Measurements from ENCODE around the gene PPM1H. TPM values are rescaled to one million over a fixed set of nuclear protein-coding genes. Genes with fewer than 3 reads are reported as not detected.
"Not testable (repeated sequence)": the region's sequence is repeated elsewhere in the genome, so short reads cannot be mapped to it uniquely, and the experiment has no call there.

PPM1H gene
- total RNA-seq, 2 donors from 2014 or later, result 1.3 to 2.8 TPM

- no peak for DNase-seq (ENCODE audit: low spot score)
- intact Hi-C loops (cut with DNase I), result no loop called here
Observed at GRCh38 chr12:62761658-62762057, 173.3 kb downstream of the PPM1H start.

DNA sequence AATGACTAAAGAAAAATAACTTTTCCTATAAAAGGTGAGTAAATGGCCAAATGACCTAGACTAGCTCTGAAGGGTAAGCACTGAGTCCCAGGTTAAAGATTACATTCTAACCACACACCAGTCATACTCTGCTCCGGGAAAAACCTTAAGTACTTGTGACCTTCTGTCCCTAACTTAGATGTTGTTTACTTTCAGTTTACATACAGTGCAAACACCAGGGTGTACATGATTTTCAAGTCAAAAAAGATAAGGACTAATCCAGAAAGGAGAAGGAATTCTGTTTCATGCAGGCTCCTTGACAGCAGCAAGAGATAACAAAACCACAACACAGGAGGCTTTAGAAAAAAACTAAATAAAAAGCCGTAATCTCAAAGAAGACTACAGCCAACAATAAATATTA, 174.2 kb downstream of the PPM1H start:
- no peak for DNase-seq (ENCODE audit: low spot score)
- intact Hi-C loops (cut with DNase I), result no loop called here

GRCh38 chr12:62760341-62760740, 174.6 kb downstream of the PPM1H start:
- intact Hi-C loops (cut with DNase I); DNase-seq (ENCODE audit: low spot score): not testable (repeated sequence)

DNA sequence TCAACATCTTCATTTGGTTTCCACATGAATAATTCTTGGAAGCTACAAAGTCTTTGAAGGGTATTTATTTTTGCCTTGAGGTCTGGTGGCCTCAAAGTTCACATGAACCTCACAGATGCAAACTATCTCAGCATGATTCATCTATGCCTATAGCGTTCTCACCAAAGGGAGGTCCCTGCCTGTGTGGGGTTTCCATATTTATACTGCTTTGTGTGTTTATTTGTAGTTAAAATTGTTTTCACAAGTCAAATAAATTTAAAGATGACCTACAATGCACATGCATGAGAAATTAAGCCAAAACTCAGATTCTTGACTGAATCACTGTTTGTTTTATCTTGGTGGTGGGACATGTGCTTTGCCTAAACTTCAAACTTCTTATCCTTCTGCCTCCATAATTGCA, 176.7 kb downstream of the PPM1H start:
- DNase-seq (ENCODE audit: low spot score), result no peak
- intact Hi-C loops (cut with DNase I), result no loop called here

DNA sequence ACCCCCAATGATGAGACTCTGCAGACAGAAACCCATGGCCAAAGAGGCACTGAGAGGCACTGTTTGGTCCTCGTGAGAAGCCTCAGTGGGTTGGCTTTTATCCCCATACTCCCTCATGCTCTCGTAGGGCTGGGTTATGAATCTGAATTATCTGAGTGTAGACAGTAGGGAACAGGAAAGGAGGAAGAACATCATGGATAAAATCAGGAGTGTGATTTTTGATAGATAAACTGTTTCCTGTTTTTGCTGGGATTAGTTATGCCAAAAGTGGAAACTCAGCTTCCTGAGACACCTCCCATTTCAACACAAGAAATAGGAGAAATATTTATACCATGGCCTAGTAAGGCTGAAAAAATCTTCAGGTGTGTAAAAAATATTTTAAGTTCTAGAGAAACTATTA, 177.9 kb downstream of the PPM1H start:
- DNase-seq (ENCODE audit: low spot score), result no peak
- intact Hi-C loops (cut with DNase I), result no loop called here

DNA sequence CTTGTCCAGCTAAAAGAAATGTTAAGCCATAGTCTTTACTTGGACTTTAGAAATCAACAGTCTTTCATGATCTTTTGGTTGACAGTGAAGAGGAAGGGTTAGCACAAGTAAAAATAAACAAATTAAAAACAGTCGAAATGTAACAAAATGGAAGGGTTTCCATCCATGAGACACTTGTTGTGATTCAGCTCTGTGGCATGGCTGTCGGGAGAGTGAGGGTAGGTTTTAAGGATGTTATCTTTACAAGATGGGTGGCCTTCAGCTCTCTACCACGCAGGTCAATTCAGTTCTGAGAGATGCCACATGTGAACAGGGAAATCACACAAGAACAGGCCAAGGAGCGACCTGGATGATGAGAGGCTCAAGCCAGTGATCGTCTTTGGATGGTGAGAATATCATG, 180.2 kb downstream of the PPM1H start:
- intact Hi-C loops (cut with DNase I), result no loop called here

DNA sequence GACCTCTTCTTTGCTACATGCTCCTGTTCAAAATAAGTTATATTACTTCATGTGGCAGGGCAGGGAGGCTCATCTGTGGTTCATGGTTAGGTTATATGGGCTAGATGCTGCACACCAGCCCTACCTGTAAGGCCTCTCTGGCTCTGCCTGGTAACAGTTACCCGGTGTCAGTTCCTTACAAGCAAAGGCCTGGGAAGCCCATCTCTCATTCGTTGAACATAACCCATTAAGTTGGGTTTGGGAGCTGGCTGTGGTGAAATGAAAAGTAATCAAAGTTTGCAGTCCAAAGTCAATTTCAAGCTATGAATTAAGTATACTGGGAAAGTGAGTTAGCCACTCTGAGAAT, 183.2 kb downstream of the PPM1H start:
- intact Hi-C loops (cut with DNase I), result no loop called here
- no peak for DNase-seq (ENCODE audit: low spot score)

More for the DNA sequence above, 180.2 kb downstream of the PPM1H start:
- DNase-seq (ENCODE audit: low spot score), result no peak

GRCh38 chr12:62750941-62751809, 183.8 kb downstream of the PPM1H start:
- intact Hi-C loops (cut with DNase I), result no loop called here
- no peak for DNase-seq (ENCODE audit: low spot score)

DNA sequence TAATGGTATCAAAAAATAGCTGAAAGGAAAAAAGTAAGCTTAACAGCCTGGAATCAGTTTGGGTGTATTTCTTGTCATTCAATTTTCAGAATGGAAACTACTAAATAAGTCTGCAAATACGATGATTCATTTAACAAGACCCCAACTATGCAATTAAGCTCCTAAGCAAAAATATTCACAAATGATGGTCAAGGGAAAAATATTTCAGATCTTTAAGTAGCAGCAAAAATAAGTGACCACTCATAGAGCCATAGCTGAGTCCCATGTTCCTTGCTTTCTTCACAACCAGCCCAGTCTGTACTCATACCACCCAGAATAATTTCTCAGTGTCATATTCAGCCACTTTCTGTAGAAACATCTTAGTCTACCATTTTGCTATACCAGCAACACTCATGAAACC, 185.4 kb downstream of the PPM1H start:
- no peak for DNase-seq (ENCODE audit: low spot score)
- intact Hi-C loops (cut with DNase I), result no loop called here

DNA sequence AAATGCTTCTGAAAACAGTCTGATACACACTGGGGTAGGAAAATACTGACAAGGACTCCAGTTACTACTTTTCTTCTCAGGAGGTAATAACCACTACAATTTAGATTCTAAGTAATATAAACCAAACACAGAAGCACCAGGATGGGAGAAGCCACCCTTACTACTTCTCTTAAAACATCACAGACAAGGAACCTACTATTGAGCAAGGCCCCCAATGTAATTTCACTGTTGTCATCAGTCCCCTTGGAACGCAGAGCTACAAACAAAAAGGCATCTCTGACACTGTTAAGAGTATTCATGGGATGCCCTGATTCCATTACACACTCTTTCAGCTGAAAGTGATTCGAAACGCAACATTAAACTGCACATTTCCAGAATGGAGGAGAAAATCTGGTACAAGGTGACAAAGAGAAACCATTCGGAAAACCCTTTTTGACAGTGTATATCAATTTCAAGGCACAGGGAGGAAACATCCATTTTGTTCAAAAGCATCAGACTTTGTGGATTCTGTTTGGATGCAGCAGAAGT, 185.9 kb downstream of the PPM1H start:
- intact Hi-C loops (cut with DNase I), result no loop called here
- DNase-seq (ENCODE audit: low spot score), result no peak

DNA sequence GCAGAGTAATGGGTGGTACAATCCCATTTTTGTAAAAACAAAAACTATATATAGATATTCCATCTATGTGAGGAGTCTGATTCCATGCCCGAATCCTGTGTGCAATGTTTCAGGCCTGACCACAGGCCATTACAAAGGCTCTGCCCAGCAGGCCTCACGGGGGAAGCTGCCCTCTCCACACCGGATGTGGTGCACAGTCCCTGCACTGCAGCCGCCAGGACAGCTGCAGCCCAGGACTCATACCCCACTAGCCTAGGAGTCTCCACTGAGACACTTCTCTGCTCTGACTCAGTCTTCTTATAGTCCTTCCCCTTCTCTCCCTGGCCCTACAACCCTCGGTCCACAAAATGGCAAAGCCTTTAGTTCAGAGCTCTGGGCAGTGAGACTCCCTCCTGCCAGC, 190.4 kb downstream of the PPM1H start:
- intact Hi-C loops (cut with DNase I), result no loop called here
- no peak for DNase-seq (ENCODE audit: low spot score)

GRCh38 chr12:62739266-62740015, 195.5 kb downstream of the PPM1H start:
- intact Hi-C loops (cut with DNase I), result no loop called here
- no peak for DNase-seq (ENCODE audit: low spot score)

DNA sequence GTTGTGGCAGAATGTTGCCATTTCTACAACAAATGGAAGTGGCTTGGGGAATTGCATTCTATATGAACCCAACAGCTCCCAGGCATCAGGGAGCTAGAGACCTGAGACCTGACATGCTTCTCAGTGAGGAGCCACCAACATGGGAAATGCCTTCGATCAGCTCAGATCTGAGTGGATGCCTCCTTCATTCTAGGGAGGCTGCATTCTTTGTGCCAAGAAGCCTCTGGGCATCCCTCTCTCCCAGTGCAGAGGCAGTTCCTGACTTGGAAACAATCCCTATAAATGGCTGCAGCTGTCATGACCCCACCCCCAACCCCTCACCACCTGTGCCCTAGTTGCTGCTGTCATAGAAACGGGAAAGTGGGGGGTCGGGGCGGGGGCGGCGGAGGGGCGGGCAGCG, 196.3 kb downstream of the PPM1H start:
- DNase-seq (ENCODE audit: low spot score), result no peak
- intact Hi-C loops (cut with DNase I), result no loop called here

GRCh38 chr12:62738105-62738504, 196.8 kb downstream of the PPM1H start:
- intact Hi-C loops (cut with DNase I), result no loop called here
- DNase-seq (ENCODE audit: low spot score), result no peak

DNA sequence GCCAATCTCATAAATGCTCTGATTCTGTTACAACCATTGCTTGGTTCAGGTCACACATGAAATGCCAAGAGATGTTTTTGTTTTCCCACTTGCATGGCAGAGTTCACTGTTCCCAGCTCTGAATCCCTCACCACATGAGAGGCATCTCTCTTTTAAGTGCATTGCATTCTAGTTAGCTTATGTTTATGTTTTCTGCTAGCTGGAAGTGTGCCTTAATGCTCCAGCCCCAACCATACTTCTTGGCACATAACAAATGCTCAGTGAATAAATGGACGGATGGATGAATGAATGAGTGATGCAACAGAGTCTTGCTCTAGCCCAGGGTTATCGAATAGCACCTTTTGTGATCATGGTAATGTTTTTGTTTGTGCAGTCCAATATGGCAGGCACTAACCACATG, 197.3 kb downstream of the PPM1H start:
- intact Hi-C loops (cut with DNase I), result no loop called here
- DNase-seq (ENCODE audit: low spot score), result no peak

DNA sequence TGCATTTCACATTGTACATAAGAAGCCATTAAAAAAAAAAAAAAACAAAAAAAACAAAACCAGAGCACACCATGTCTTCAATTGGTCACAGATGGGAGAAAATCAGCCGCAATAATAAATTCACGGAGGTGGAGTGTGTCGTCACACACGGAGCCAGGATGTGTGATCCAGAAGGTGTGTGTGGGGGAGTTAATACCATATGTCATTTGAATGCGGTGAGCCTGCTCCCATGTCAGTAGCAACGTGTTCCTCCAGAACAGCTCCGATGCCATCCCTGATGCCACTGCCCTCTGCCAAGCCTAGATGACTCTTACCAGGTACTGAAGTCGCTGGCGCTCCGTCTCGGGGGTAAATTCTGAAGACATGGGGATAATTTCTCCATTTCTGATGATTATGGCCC, 197.8 kb downstream of the PPM1H start:
- intact Hi-C loops (cut with DNase I), result no loop called here
- DNase-seq (ENCODE audit: low spot score), result no peak

- no peak for DNase-seq (ENCODE audit: low spot score)
- intact Hi-C loops (cut with DNase I), result no loop called here
Observed at GRCh38 chr12:62736596-62736995, 198.4 kb downstream of the PPM1H start.

DNA sequence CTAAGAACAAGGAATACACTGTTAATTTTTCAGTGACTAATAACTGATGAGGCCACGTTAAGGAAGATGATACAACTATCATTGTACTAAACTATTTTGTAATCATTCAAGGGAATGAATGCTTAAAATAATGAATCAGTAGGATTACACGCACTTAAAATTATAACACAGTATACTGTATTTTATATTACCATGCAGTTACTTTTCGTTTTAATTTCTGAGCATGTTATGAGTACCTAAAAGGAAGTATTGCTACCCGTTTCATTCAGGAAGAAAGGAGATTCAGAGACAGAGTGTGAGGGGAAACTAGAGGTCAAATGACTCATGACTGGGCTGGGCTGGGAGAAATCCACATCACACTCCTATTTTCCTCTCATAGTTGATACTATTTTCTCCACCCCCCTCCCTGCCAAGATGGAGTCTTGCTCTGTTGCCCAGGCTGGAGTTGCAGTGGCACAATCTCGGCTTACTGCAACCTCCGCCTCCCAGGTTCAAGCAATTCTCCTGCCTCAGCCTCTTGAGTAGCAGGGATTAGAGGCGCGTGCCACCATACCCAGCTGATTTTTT, 202.0 kb downstream of the PPM1H start:
- no peak for DNase-seq (ENCODE audit: low spot score)
- intact Hi-C loops (cut with DNase I), result no loop called here

GRCh38 chr12:62731055-62731820, 203.7 kb downstream of the PPM1H start:
- DNase-seq (ENCODE audit: low spot score), result no peak
- intact Hi-C loops (cut with DNase I), result no loop called here

DNA sequence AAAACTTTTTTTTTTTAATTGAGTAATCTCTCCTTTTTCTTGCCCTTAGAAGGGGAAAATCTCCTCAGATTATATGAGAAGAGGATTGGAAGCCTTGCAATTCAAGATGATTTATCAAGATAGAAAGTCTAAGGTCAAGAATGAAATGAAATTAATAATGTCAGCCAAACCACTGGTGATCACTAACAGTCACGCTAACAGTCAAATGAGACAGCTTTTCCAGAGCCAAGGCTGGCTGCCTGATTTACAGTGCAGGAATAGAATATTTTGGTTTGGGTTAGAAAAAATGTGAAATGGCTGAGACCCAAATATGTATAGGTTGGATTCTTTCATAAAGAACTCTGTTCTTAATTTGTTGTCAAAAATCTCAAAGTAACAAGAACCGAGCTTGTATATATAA, 204.3 kb downstream of the PPM1H start:
- no peak for DNase-seq (ENCODE audit: low spot score)
- intact Hi-C loops (cut with DNase I), result no loop called here

Measured in posterior vena cava (tissue), 2 donors.